ENCODE results near the gene KCNAB1.

Gene KCNAB1

DNA sequence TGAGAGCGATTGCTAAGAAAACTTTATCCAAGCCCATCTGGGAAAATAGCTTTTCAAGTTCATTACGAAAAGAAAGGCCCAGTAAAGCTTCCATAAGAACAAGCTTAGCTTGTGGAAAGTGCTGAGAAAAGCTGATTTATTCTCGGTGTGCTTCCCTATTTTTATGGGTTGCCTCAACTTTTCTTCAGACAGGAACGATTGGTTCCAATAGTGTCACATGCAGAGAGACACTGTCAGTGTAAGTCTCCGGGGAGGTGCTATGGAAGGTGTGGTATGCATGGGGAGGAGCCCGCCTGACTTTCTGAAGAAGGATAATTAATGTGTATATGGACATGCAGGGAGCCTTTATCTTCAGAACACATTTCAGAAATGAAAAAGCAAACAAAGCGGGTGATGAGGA, 257.3 kb downstream of the KCNAB1 start:
- DNase-seq = no peak

DNA sequence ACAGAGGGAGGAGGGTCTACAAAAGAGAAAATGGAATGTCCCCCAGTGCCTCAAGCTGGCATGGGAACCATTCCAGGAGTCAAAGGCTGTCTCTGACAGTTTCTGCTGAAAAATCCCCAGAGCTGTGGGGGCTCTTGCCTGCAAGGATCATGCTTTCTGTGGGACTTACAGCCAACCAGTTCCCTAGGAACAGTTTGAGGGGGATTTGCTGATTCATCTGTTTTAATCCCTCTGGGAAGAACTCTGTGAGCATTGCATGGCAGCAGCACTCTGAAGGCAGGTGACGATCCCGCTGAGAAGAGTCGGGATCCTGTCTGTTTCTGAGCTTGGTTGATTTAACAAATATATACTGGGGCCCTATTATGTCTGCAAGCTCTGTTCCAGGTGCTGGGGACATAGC, 258.5 kb downstream of the KCNAB1 start:
- no peak for DNase-seq

DNA sequence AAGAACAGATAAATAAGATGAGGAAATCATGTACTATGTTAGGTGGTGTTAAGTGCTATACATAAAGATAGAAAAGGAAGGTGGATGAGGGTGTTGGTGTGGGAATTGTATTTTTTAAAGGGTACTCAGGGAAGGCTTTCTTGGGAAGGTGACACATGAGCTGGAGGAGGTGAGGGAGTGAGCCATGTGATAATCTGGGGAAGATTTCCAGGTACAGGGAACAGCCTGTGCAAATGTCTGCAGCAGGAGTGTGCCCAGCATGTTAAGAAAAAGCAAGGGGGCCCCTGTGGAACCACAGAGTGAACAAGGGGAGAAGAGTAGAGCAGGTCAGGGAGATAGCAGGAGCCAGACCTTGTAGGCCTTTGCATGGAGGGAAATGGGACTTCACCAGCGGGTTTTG, 258.9 kb downstream of the KCNAB1 start:
- no peak for DNase-seq

DNA sequence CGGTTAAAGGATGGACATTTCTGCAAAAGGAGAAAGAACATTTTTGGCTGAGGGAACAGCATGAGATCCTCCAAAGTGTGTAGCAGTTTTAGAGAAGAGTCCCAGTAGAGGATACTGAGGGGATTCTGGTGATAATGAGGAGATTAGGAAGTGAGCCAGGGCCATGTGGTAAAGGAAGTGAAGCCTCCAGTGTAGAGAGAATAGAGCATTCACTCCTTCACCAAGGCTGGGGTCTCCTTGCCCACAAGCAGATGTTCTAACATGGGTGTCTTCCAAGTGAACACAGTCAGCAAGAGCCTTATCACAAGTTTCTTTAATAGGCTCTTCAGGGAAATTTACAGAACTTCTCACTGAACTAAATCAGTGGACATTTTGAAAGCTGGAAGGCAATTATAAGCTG, 260.9 kb downstream of the KCNAB1 start:
- no peak for DNase-seq

DNA sequence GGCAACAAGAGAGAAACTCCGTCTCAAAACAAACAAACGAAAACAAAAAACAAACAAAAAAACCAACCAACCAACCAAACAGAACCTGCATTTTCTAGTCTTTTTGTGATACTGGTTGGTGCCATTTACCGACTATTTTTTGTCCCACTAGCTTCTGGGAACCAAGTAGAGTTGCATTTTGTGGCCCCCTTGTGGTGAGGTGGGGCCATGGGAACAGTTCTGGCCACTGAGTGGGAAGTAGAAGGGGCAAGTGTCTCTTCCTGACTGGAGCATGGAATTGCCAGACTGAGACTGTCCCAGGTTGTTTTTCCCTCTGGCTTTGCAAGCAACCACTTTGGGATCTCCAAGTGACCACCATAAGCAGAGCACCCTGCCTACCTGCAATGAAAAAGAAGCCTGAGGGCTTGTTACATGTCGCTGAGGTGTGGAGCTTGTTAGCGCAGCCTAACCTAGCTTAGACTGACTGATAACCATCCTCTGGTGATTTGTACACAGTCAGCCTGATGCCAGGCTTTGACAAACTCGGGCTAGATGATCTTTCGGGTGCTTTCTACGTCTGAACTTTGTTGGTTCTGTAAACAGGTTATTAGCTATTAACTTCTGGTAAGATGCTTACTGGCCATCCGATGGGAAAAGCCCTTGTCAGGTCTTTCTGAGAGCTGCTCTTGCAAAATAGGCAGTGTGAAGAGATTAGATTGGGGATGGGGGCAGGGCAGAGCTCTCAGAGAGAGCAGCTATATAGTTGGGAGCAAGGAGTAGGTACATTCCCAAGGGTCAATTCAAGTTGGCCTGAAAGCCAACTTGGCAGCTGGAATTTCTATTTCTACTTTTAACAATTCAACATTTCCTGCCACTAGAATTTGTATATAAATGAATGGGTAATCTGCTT, 262.3 kb downstream of the KCNAB1 start:
- DNase-seq = peak in 1 of 2 donors; percentile 15

DNA sequence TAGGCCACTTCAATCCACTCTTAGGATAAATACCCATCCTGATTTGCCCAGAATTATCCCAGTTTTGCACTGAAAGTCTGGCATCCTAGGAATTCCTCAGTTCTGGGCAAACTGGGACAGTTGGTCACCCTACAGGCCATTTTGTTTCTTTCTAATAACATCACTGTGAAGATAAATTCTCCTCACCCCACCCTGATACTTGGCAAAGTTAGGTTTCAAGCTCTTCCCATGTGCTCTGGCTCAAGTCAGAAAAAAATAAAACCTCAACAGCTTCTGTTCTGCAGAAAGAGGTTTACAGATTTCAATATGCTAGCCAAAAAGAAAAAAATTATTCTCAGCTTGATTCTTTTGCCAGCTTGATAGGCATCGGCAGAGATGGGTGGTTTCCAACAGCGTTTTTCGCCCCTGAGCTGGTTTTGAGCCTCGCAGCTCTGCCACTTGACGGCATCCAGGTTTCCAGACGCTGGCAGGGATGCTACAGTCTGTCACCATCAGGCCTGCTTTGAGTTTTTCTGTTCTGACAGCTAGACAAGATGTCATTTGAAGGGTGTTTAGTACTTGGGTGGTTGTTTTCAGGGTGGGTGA, 263.2 kb downstream of the KCNAB1 start:
- DNase-seq = no peak

DNA sequence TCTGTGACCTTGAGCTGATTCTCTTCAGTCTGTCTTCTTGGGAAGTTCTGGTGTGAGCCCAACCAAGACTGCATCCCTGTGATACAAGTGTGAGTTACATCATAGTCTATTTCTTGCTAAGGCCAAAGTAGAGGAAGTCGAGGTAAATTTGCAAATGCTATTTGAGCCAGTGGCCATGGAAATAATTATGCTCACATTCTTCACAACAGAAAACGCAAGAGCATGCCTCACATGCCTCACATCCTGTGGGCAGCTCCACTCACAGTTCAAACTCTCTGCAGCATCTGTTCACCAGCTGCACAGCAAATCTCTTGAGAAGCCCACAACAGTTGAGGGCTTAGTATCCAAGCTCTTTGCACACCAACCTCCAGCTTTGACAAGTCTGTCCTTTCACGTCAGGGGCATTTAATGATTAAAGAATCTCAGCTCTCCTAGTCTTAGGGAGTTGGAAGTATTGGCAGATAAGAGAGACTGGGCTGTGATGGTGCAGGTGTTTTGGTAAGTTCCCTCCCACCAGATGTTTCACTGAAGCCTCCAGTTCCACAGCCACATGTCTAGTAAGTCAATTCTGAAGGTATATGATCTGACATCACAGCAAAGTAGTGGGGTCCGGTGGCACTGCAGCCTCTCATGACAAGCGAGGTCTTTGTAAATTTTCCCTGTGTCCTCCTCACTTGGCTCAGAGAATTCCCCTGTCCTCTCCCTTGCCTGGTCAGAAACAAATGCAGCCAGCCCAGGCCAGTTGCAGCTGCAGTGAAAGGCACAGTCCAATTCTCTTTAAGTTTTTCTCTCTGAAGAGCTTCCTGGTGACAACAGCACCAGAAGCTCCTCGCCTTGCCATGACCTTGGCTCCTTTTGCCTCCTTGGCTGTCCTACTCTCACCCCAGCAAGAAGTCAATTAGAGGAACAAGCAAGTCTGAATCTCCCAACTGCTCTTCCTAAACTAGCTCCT, 268.4 kb downstream of the KCNAB1 start:
- no peak for DNase-seq

DNA sequence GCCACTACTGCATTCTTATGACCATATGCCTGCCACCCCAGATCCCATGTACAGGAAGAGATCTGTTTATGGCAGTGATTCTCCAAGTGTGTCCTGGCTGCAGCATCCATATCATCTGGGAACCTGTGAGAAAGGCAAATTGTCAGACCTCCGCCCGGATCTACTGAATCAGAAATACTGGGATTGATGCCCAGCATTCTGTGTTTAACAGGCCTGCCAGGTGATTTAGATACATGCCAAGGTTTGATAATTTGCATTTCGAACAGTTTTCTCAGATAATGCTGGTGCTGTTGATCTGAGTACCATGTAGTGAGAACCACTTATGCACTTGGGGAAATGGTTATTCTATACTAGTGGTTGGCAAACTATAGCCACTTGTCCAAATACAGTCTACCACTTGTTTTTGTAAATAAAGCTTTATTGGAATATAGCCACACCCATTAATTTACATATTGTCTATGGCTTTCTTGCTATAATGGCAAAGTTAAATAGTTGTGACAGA, 269.1 kb downstream of the KCNAB1 start:
- DNase-seq = no peak

DNA sequence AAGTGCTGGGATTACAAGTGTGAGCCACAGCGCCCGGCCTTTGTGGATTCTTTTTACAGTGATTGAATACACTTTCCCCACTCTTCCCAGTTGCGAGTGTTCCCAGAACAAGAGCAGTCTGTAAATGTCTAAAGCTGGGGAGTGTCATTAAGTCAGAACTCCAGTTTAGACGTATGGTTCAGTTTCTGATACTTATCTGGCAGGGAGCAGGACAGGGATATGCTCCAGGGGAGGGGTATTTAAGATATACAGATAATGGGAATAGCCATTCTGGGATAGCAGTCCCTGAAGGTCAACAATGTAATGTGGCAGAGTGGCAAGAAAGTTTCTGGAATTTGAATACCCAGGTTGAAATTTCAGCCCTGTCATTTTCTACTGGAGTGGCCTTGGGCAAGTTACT, 270.5 kb downstream of the KCNAB1 start:
- DNase-seq = no peak

DNA sequence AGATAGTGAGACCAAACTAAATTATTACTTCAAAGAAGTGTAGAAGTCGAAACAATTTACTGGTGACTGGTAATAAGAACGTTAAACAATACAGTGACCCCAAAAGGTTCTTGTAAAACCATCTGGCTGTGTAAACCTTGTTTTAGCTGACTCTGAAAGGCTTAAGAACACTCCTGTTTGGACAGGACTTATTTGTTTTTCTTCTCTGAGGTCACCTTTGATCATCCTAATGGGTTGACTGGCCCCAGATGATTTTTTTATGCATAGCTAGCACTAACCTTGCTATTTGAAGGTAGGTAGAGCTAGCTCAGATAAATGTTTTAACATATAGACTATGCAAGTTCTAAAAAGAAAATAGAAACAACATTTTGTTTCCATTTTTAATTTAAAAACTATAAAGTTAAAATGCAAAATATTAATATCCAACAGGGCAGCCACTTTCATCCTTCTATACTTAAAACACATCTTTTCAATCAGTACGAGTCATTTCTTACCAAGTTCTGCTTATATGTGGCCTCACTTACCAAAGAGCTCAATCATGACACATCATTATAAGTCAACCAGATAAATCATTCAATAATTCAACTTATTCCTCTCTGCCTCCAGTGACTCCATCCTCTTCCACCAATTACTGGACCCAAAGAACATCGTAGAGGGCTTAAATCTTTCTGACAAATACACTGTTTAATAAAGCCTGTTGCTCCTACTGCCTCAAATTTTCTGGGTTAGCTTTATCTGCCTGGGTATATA, 275.8 kb downstream of the KCNAB1 start:
- no peak for DNase-seq

DNA sequence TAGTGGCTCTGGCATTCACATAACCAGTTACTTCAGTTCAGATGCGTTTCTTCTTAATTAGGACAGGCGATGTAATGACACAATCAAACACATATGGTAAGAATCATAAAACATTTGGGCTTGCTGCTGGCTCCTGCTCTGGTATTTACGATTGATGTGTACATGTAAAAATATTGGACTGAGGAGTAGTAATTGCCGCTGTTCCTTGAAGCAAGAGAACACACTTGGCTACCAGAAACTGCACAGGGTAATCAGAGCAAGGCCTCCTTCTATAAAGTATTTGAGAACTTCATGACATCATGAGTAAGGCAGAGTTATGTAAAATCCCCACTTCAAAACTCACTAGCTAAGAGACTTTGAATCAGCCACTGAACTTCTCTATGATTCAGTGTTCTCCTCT, 276.5 kb downstream of the KCNAB1 start:
- DNase-seq = no peak

DNA sequence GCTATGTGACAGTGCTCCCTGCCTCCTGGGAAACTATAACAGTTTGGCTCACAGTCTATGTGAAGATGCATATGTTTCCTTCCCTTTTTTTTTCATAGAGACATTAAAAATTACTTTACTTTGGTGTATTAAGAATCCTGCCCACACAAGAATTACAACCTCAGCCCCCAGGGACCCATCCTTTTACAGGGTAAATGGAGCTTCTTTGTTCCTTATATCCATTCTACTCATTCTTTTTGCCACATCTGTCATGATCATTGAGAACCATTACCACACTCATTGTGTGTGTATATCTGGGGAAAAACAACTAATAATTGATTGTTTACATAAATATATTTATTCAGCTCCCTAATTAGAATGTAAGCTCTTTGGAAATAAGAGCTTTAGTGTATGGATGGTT, 277.2 kb downstream of the KCNAB1 start:
- DNase-seq = no peak

DNA sequence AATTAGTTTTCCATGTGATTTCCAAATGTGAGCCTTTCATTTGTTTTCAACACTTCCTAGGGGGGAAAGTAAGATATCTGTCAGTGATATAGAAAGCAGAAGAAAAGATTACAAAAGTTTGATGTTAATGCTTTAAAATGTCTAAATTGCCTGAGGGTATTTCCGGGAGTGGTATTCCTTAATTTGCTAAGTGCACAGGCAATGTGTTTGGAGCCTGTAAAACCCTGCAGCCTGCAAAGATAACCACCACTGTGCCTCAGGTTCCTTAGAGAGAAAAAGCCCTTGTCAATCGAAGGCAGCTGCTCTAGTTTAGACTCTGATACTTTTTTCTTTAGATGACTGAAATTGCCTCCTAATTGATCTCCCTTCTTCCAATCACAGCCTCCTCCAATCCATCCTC, 279.7 kb downstream of the KCNAB1 start:
- no peak for DNase-seq

DNA sequence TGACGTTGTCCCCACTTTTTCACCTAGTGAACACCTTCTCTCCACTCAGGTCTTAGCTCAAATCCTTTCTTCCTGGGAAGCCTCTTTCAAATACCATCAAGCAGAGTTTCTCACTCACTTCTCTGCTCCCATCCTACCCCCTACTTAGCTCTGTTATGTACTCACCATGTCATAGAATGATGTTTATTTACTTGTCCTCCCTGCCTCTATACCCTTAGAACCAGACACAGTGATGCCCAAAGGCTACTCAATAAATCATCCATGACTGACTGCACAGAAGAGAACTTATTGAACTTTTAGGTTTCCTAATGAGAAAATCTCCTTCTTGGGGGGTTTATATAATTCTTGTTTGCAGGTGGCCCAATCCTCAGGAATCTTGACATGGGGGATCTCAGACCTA, 280.4 kb downstream of the KCNAB1 start:
- DNase-seq = no peak

DNA sequence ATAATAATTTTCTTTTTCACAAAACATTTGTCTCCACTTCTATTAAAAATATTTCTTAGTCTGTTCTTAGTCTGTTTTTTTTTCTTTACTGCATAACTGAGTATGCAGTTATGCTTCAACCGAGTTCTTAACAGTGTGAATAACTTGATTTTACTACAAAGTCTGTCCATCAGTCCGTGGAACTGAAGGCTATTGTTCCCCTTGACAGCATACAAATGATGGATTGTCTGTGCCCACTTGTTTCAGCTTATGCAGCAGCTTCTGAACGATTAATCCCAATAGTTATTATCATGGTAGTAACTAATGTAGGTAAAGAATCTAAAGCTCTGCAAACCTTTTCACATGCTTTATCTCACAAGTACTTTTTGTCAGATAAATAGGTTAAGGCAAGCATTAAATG, 283.8 kb downstream of the KCNAB1 start:
- no peak for DNase-seq

DNA sequence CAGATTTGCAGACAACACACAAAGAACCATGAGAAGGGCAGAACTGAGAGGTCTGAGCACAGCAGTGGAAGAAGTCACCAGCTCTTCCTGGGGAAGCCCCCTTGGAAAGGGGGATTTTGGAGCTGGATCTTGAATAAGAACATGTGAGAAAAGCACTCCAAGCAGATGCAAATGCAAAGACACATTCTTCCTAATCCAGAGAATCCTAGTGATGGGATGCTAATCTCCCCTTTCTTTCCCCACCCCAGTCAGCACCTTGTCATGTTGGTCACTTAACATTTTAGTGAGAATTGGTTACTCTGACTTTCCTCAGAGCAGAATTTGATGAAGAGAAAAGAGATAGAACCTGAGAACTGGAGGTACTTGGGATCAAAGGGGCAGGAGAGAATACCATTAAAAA, 286.0 kb downstream of the KCNAB1 start:
- no peak for DNase-seq

DNA sequence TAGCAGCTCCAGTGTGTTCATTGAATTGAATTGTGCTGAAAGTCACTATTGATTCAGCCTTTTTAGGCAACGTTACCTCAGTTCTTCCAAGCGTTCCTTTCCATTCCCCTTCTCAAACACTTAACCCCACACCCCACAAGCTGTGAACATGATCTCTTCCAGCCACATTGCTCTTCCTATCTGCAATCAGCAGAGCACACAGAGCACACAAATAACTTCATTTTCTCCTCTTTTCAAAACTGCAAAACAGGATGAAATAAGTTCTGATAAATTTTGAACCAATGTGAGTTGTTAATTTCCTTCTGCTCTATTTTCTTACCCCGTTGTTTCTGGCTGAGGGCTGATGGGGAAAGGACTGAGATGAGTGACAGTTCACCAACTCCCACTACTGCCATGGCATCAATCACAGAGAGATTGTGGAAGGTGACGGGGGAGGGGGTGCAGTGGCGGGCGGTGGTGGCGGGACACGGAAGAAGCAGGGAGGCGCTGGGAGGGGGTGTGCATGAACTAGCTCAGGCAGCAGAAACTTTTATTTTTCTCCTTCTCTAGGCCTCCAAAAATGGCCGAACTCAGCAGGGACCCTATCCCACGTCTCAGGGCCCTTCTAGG, 287.3 kb downstream of the KCNAB1 start:
- no peak for DNase-seq

DNA sequence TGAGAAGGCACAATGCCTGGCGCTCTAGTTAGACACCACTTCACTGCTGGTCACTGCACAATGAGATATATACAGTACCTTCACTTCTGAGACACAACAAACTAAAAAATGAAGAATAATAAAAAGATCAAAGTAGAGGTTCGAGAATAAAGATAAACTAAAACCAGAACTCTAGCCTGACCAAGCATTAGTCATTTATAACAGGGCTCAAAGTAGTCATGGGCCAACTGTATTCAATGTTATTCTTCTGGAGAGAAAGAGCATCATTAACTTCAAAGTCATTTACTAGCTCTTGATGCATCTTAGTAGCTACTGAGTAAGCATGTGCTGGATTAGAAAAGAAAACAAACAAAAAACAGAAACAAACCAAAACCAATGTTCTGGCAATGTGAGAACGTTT, 289.3 kb downstream of the KCNAB1 start:
- no peak for DNase-seq

DNA sequence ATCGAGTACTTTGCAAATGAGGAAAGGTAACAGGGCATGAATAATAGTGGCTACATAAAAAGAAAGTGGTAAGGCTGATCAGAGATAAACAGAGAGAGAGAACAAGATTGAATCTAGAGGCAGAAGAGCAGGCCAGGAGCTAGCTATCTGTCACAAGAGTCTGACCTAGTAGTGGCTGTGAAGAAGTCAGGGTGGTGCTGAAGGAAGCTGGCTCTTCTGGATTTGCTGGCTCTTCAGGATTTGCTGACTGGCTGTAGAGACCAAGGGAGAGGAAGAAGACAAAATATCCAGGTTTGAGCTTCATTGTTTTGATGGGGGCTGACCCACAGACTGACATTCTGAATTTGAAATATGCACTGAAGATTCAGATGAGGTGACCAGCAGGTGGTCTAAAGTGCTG, 292.2 kb downstream of the KCNAB1 start:
- no peak for DNase-seq

DNA sequence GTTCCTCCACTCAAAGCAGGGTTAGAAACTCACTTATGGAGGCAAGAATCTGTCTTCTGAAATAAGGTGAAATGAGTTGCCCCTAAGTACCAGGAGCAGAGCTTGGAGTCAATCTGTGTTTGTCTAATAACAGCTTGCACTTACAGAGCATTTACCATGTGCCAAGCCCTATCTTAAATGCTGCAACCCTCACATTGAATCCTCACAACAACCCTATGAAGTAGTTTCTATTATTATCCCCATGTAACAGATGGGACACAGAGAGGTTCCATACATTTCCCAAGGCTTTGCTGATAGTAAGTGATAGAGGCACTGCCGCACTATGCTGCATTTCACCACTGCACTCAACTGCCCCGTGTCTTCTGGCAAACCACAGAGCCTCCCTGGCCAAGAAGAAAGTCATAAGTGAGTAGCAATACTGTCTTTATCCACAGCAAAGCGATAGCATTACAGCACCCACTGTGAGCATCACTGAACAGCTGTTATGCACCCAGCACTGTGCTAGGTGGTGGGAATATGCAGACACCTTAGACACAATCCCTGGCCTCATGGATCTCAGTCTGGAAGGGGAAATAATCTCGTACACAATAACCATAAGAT, 293.0 kb downstream of the KCNAB1 start:
- no peak for DNase-seq

DNA sequence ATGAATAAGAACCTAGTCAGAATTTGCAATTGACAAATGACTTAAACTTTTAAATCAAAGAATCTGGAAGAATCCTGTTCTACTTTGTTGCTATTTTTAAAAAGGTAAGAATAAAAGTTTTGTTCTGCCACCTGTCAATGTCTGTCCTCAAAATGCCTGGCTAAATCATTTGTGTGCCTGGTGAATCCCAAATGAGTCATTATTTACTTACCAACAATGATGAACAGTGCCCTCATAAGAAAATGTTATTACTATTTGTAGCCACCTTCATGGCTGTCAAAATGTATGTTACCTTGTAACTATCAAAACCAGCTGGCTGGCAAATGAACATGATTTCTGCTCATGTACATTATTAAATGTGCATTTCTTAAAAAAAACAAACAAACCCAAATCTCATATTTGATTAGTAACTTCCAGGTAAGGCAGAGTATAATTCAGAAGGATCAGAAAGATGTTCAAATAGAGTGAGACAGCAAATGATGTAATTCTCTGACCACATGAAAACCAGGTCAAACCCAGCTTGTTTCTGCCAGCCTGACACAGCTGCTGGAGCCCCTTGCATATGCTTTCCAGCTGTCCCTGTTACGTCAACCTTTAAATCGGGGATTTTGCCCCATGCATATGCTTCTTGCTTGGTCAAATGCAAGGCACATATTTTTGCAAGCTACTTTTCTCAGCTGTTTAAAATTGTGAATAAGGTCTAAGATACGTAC, 296.6 kb downstream of the KCNAB1 start:
- DNase-seq = no peak

Data from stimulated activated CD4-positive, alpha-beta T cell treated with anti-CD3 and anti-CD28 coated beads, Interleukin-2, amount 100 ng/mL, for 48 hours (primary cell).